PFSK-1 (cell line): ENCODE data around the gene COL21A1.

Experiments
- FOXP2 ChIP-seq: optimal IDR thresholded peaks from 2 replicates; pipeline ENCODE3; 2011; ENCODE audit warnings: borderline replicate concordance, control low read depth, inconsistent platforms; ENCODE audit not compliant: insufficient read depth; ENCODE audit errors: extremely low read length, extremely low read depth
- POLR2AphosphoS5 ChIP-seq: IDR thresholded peaks from 2 replicates; pipeline ENCODE4 v1.6.1; 2012; ENCODE audit warnings: low read depth, mild to moderate bottlenecking, control low read depth, low read length, moderate library complexity
- SIN3A ChIP-seq: IDR thresholded peaks from 2 replicates; pipeline ENCODE4 v1.6.1; 2012; ENCODE audit warnings: mild to moderate bottlenecking, low read length, moderate library complexity, borderline replicate concordance; ENCODE audit not compliant: insufficient read depth

DNA sequence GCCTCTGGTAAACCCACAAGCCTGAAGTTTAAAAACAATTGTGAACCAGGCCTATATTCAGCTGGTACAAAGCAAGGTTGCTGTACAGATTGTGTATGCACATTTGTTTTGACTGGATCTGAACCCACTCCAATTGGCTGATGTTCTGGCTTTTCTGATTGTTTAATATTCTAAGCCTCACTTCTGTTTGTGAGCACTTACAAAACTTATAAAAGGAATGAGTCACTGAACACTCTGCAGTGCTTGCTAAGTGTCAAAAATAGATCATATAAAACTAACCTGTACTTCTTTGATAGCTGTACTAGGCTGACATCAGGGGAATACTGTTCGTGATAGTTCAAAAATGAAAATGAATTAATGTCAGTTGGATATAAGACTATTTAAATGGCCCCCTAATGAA is 12.1 kb downstream of the COL21A1 start:
- TF ChIP-seq POLR2AphosphoS5, result no peak
- TF ChIP-seq SIN3A, result no peak
- no peak for TF ChIP-seq FOXP2
